ENCODE measurements around the gene RNASE3.
A peak's percentile ranks its signal among the peaks of the same experiment; 100 is the strongest.
"Not testable (repeated sequence)": the region's sequence is repeated elsewhere in the genome, so short reads cannot be mapped to it uniquely, and the experiment has no call there.

RNASE3 gene

DNA sequence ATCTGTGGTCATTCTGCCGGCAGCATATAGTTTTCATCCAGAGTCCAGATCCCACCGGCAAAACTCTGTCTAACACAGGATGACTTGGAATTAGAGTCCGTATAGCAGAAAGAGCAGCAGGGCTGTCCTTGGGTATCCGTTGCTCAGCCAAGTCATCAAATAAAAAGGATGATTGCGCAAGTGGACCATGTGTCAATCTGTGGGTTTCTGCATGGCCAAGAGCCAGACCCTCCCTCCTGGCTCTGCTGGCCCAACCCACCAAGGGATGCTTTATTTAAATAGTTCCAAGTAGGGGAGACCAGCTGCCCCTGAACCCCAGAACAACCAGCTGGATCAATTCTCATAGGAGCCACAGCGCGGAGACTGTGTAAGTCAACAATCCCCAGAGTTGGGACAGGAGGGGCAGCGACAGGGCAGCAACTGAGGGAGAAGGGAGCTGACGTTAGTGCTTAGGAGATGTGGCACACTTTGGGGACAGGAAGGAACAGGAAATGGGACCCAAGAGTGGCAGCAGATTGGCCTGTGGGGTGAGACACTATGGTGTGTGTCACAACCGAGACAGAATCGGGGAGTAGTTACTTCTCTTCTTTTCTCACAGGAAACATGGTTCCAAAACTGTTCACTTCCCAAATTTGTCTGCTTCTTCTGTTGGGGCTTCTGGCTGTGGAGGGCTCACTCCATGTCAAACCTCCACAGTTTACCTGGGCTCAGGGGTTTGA, 28.0 kb downstream of the RNASE3 start:
- peak; percentile 28 for DNase-seq (ENCODE audit: low read depth)

DNA sequence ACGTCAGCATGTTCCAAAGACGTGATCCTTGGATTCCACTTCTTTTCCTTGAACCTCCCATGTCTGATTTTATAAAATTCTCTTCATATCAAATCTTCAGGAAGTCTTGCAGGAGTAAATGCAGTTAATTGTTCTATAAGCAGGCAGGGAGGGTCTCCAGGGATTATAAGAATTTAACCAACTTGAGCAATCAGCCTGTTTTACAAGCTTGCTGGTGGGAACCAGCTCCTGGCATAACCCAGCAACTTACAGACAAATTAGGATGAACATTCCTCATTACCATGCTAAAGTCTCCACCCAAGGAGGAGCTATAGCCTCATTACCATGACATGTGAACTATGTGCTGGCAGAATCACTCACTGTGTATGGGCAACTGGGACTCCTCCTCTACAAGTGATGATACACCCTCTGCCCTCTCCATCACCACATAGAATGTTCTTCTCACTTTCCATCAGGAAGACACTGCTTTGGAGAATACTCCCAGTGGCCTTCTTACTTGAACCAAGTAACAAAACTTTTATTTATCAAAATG, 32.6 kb downstream of the RNASE3 start:
- not testable (repeated sequence) for DNase-seq (ENCODE audit: low read depth)

DNA sequence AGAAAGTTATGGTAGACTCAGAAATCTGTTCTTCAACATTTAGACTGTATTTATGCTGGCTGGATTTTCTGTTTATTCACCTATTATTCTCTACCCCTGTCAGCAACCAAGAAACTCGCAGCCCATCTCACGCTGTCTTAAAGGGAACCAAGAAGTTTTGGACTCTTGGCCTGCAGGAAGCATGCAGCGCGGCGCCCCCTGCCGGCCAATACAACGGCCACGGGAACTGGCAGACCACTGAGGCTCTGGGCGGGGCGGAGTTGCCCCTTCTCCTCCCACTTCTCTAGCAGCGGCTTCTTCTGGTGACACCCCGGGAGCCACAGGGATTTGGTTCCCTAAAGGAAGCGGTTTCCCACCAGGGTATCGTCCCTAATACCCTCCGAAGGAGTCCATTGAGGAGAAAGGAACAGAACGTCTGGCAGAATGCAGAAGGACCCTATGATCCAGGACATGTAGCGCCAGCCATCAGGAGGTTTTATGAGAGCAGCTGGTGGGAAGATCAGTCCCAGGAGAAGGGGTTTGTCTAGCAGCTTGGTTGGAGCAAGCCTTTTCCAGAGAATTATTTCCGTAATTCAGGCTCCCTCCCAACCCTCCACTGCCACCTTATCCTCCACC, 43.1 kb downstream of the RNASE3 start:
- peak; percentile 4 for DNase-seq (ENCODE audit: low read depth)

DNA sequence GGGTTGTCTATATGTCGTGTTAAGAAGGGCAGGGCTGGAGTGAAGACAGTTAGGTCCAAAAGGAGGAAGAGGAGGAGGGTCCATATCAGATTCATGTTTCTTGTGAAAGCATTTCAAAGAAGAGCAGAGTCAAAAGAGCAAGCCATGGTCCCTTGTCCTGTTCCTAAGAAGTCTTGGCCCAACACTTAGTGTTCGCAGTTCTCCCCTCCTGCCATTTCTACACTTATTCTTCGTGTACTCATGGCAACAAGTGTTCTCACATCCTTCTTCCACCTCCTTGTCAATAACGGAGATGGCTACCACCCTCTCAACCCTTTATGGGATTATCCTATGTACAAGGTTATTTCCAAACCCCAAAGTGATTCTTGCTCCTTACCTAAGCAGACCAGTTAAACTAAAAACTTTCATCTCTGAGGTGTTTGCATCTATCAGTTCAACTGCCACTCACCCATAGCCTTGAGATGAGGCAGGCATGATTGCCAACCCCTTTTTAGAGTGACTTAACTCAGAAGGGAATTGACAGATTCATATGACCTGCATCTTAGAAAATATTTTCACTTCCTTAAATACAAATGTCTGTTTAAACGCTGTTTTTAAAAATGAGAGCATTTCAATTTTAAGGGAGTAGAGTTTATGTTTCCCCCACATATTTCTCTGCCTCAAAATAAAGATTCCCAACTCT, 44.3 kb downstream of the RNASE3 start:
- DNase-seq (ENCODE audit: low read depth), result no peak

Measured in iris pigment epithelial cell (primary cell).